ENCODE measurements around the gene MOB3A.
"Not testable (repeated sequence)": the region's sequence is repeated elsewhere in the genome, so short reads cannot be mapped to it uniquely, and the experiment has no call there.

The MOB3A gene

GRCh38 chr19:2039959-2040646, 56.0 kb downstream of the MOB3A start:
- Histone ChIP-seq H3K36me3 (ENCODE audit: control insufficient read depth in 1 of 2, insufficient read depth in 2 of 2, low read length in 2 of 2) (peaks cover 20 to 52% of the 10 kb centered on the region in 2 donors), H3K4me3 (ENCODE audit: low read depth in 1 of 2, low read length in 2 of 2) (no peak overlapping the region), H3K4me1 (ENCODE audit: control insufficient read depth in 1 of 2, insufficient read depth in 2 of 2, low read length in 2 of 2) (peaks cover 5 to 48% of the 10 kb centered on the region in 2 donors), H3K27ac (ENCODE audit: low read length) (no peak overlapping the region), H3K27me3 (ENCODE audit: low read depth, low read length) (no peaks in the 10 kb centered on the region), H3K9me3 (ENCODE audit: control insufficient read depth in 1 of 2, low read length in 2 of 2) (peaks cover 0 to 8% of the 10 kb centered on the region in 2 donors)

- H3K36me3 ChIP-seq (ENCODE audit: control insufficient read depth in 1 of 2, insufficient read depth in 2 of 2, low read length in 2 of 2) = peaks cover 17 to 46% of the 10 kb centered on the region in 2 donors
Measured at GRCh38 chr19:2039089-2039958, 56.8 kb downstream of the MOB3A start.

GRCh38 chr19:2038284-2039088, 57.6 kb downstream of the MOB3A start:
- Histone ChIP-seq H3K4me3 (ENCODE audit: low read depth in 1 of 2, low read length in 2 of 2) (no peak overlapping the region), H3K27ac (ENCODE audit: low read length) (no peak overlapping the region), H3K36me3 (ENCODE audit: control insufficient read depth in 1 of 2, insufficient read depth in 2 of 2, low read length in 2 of 2) (peaks cover 17 to 45% of the 10 kb centered on the region in 2 donors), H3K4me1 (ENCODE audit: control insufficient read depth in 1 of 2, insufficient read depth in 2 of 2, low read length in 2 of 2) (peaks cover 5 to 32% of the 10 kb centered on the region in 2 donors), H3K9me3 (ENCODE audit: control insufficient read depth in 1 of 2, low read length in 2 of 2) (peaks cover 0 to 8% of the 10 kb centered on the region in 2 donors), H3K27me3 (ENCODE audit: low read depth, low read length) (no peaks in the 10 kb centered on the region)

More at GRCh38 chr19:2039089-2039958, 56.8 kb downstream of the MOB3A start:
- H3K4me3 ChIP-seq (ENCODE audit: low read depth in 1 of 2, low read length in 2 of 2) = no peak overlapping the region
- peaks cover 0 to 8% of the 10 kb centered on the region in 2 donors for H3K9me3 ChIP-seq (ENCODE audit: control insufficient read depth in 1 of 2, low read length in 2 of 2)
- H3K27ac ChIP-seq (ENCODE audit: low read length) = no peak overlapping the region
- H3K4me1 ChIP-seq (ENCODE audit: control insufficient read depth in 1 of 2, insufficient read depth in 2 of 2, low read length in 2 of 2) = peaks cover 5 to 40% of the 10 kb centered on the region in 2 donors
- no peaks in the 10 kb centered on the region for H3K27me3 ChIP-seq (ENCODE audit: low read depth, low read length)

- Histone ChIP-seq H3K27me3 (ENCODE audit: low read depth, low read length) (no peaks in the 10 kb centered on the region), H3K36me3 (ENCODE audit: control insufficient read depth in 1 of 2, insufficient read depth in 2 of 2, low read length in 2 of 2) (peaks cover 17 to 38% of the 10 kb centered on the region in 2 donors), H3K4me3 (ENCODE audit: low read depth in 1 of 2, low read length in 2 of 2) (no peak overlapping the region), H3K27ac (ENCODE audit: low read length) (no peak overlapping the region), H3K4me1 (ENCODE audit: control insufficient read depth in 1 of 2, insufficient read depth in 2 of 2, low read length in 2 of 2) (peaks cover 6 to 26% of the 10 kb centered on the region in 2 donors), H3K9me3 (ENCODE audit: control insufficient read depth in 1 of 2, low read length in 2 of 2) (peaks cover 0 to 8% of the 10 kb centered on the region in 2 donors)
Measured at GRCh38 chr19:2037651-2038255, 58.4 kb downstream of the MOB3A start.

GRCh38 chr19:2036424-2036823, 59.7 kb downstream of the MOB3A start:
- Histone ChIP-seq H3K4me3 (ENCODE audit: low read depth in 1 of 2, low read length in 2 of 2) (no peak overlapping the region), H3K4me1 (ENCODE audit: control insufficient read depth in 1 of 2, insufficient read depth in 2 of 2, low read length in 2 of 2) (peaks cover 9 to 27% of the 10 kb centered on the region in 2 donors), H3K36me3 (ENCODE audit: control insufficient read depth in 1 of 2, insufficient read depth in 2 of 2, low read length in 2 of 2) (peaks cover 17 to 33% of the 10 kb centered on the region in 2 donors), H3K9me3 (ENCODE audit: control insufficient read depth in 1 of 2, low read length in 2 of 2) (peaks cover 0 to 8% of the 10 kb centered on the region in 2 donors), H3K27ac (ENCODE audit: low read length) (no peak overlapping the region), H3K27me3 (ENCODE audit: low read depth, low read length) (no peaks in the 10 kb centered on the region)

GRCh38 chr19:2035590-2035991, 60.5 kb downstream of the MOB3A start:
- Histone ChIP-seq H3K4me1 (ENCODE audit: control insufficient read depth in 1 of 2, insufficient read depth in 2 of 2, low read length in 2 of 2) (peaks cover 4 to 20% of the 10 kb centered on the region in 2 donors), H3K4me3 (ENCODE audit: low read depth in 1 of 2, low read length in 2 of 2) (no peak overlapping the region), H3K9me3 (ENCODE audit: control insufficient read depth in 1 of 2, low read length in 2 of 2) (peaks cover 0 to 8% of the 10 kb centered on the region in 2 donors), H3K36me3 (ENCODE audit: control insufficient read depth in 1 of 2, insufficient read depth in 2 of 2, low read length in 2 of 2) (peaks cover 13 to 25% of the 10 kb centered on the region in 2 donors), H3K27me3 (ENCODE audit: low read depth, low read length) (no peaks in the 10 kb centered on the region), H3K27ac (ENCODE audit: low read length) (no peak overlapping the region)

- H3K27me3 ChIP-seq (ENCODE audit: low read depth, low read length) = no peaks in the 10 kb centered on the region
- H3K27ac ChIP-seq (ENCODE audit: low read length) = no peak overlapping the region
- H3K36me3 ChIP-seq (ENCODE audit: control insufficient read depth in 1 of 2, insufficient read depth in 2 of 2, low read length in 2 of 2) = peaks cover 8 to 18% of the 10 kb centered on the region in 2 donors
- H3K9me3 ChIP-seq (ENCODE audit: control insufficient read depth in 1 of 2, low read length in 2 of 2) = peaks cover 0 to 8% of the 10 kb centered on the region in 2 donors
- no peak overlapping the region for H3K4me3 ChIP-seq (ENCODE audit: low read depth in 1 of 2, low read length in 2 of 2)
- H3K4me1 ChIP-seq (ENCODE audit: control insufficient read depth in 1 of 2, insufficient read depth in 2 of 2, low read length in 2 of 2) = peaks cover 4 to 15% of the 10 kb centered on the region in 2 donors
Measured at GRCh38 chr19:2034729-2035589, 61.2 kb downstream of the MOB3A start.

GRCh38 chr19:2034253-2034652, 61.9 kb downstream of the MOB3A start:
- Histone ChIP-seq H3K36me3 (ENCODE audit: control insufficient read depth in 1 of 2, insufficient read depth in 2 of 2, low read length in 2 of 2) (peaks cover 4 to 11% of the 10 kb centered on the region in 2 donors), H3K4me1 (ENCODE audit: control insufficient read depth in 1 of 2, insufficient read depth in 2 of 2, low read length in 2 of 2) (peaks cover 4 to 15% of the 10 kb centered on the region in 2 donors)
- H3K27ac ChIP-seq (ENCODE audit: low read length); H3K27me3 ChIP-seq (ENCODE audit: low read depth, low read length); H3K9me3 ChIP-seq (ENCODE audit: control insufficient read depth in 1 of 2, low read length in 2 of 2); H3K4me3 ChIP-seq (ENCODE audit: low read depth in 1 of 2, low read length in 2 of 2): not testable (repeated sequence)

- Histone ChIP-seq H3K4me1 (ENCODE audit: control insufficient read depth in 1 of 2, insufficient read depth in 2 of 2, low read length in 2 of 2) (peaks cover 4 to 15% of the 10 kb centered on the region in 2 donors), H3K27me3 (ENCODE audit: low read depth, low read length) (no peaks in the 10 kb centered on the region), H3K9me3 (ENCODE audit: control insufficient read depth in 1 of 2, low read length in 2 of 2) (peaks cover 0 to 8% of the 10 kb centered on the region in 2 donors), H3K27ac (ENCODE audit: low read length) (no peak overlapping the region), H3K4me3 (ENCODE audit: low read depth in 1 of 2, low read length in 2 of 2) (no peak overlapping the region), H3K36me3 (ENCODE audit: control insufficient read depth in 1 of 2, insufficient read depth in 2 of 2, low read length in 2 of 2) (peaks cover 0 to 7% of the 10 kb centered on the region in 2 donors)
Measured at GRCh38 chr19:2033825-2034159, 62.3 kb downstream of the MOB3A start.
